ENCODE results near the gene CNP.

DNA sequence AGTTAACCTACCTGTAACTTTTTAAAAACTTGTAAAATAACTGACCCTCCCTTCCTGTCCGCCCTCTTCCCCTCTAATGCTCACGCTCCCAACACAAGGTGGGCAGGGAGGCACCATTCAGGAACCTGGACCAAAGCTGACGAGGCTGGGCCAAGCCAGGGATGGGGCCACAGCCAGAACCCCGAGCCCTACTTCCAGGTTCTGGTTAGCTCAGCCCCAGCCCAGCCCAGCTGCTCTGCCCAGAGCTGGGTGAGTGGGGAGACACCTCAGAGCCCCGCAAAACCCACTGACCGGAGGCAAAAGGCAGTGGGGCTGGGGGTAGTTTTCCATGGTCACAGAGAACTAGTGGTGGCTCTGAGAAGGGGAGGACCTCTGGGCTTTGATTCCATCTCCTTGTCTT, 7.4 kb downstream of the CNP start:
- TF ChIP-seq POLR2AphosphoS5 (IDR thresholded peaks at IDR 0.05; ENCODE audit: low read depth, low read length) = no peak
- TF ChIP-seq TAF1 (IDR thresholded peaks at IDR 0.05; ENCODE audit: borderline replicate concordance, low read depth, low read length) = no peak
- TF ChIP-seq POLR2A (IDR thresholded peaks at IDR 0.05; ENCODE audit: low read depth, low read length) = no peak

All from GM12892 (cell line).